GM12874 (cell line): ENCODE results near the gene ZNF23.

Experiments
- TF ChIP-seq, protein P1 (sequence below): IDR thresholded peaks from 2 replicates; pipeline ENCODE4 v1.5.1; 2011; ENCODE audit warnings: low read depth, mild to moderate bottlenecking, control low read depth, low read length, moderate library complexity; ENCODE audit not compliant: insufficient read depth

ZNF23 gene

DNA sequence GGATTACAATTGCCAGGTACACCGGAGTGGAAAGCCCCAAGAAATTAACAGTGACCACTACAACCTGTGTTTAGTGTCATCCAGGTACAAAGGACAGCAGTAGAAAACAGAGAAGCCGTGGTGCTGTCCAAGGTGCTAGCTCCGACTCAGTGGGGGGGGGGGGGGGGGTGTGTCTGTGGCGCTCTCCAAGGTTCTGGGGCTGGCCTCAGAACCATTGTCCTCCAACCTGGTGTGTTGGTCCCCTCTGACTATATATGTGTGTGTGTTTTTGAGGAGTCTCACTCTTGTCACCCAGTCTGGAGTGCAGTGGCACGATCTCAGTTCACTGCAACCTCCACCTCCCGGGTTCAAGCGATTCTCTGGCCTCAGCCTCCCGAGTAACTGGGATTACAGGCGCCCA, 5.8 kb upstream of the ZNF23 start:
- TF ChIP-seq, protein P1, sequence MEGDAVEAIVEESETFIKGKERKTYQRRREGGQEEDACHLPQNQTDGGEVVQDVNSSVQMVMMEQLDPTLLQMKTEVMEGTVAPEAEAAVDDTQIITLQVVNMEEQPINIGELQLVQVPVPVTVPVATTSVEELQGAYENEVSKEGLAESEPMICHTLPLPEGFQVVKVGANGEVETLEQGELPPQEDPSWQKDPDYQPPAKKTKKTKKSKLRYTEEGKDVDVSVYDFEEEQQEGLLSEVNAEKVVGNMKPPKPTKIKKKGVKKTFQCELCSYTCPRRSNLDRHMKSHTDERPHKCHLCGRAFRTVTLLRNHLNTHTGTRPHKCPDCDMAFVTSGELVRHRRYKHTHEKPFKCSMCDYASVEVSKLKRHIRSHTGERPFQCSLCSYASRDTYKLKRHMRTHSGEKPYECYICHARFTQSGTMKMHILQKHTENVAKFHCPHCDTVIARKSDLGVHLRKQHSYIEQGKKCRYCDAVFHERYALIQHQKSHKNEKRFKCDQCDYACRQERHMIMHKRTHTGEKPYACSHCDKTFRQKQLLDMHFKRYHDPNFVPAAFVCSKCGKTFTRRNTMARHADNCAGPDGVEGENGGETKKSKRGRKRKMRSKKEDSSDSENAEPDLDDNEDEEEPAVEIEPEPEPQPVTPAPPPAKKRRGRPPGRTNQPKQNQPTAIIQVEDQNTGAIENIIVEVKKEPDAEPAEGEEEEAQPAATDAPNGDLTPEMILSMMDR = no peak

DNA sequence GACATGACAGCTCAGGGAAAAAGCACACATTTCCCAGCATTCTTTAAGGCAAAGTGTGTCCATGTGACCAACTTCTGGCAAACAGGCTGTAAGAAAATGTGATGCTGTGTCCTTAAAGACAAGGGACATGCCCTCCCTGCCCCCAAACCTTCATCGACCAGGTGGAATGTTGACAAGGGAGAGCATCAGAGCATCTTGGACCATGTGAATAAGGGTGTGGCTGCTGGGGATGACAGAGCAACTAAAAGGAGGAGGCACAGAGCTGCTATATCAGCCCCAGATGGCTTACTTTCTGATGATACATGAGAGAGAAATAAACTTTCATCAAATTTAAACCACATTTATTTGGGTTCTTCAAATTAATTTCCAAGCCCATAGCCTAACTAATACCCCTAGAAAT, 2.2 kb upstream of the ZNF23 start:
- TF ChIP-seq, protein P1 = no peak

DNA sequence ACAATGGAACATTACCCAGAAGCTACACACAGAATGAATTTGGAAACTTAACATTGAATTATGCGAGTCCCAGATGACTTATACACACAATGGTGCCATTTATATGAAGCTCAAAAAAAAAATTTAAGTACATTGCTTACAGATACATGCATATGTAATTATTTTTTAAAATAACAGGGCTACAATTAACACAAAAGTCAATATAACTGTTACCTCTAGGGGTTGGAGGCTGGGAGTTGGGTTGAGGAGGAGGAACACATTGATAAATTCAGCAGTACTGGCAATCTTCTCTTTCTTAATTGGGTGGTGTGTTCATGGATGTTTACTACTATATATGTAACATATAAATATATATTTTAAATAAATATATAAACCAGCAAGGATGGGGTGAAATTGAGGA, 1.1 kb downstream of the ZNF23 start:
- TF ChIP-seq, protein P1 = no peak

DNA sequence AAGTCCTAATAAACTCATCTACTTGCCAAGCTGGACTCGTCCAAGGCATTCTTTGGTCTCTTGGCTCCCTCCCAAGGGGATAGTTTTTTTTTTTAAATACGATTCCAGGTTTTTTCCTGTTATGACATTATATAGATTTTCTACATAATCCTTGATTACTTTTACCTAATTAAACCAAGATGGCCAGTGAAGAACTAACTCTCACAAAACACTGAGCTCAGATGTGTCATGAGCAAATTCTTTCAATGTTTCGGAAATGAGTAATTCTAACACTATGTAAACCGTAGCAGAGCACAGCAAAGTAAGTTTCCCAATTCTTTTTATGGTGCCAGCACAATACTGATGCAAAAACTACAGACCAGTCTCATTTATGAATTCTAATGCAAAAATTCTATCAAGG, 1.8 kb downstream of the ZNF23 start:
- TF ChIP-seq, protein P1 = no peak

DNA sequence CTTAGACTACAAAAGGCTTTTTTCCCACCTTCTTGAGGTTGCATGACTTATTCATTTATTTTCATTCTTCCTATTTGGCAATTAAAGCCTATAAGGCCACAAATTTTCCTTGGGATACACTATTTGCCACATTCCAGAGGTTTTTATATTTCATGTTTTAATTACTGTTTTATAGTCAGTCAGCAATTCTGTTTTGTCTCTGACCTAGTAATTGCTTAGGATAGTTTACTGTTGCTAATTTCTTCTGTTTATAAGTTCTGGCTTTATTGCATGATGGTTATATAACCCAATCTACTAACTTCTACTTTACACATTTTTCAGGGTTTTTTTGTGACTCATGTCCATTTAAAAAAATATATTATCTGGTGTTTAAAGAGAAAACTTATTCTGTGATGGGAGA, 2.5 kb downstream of the ZNF23 start:
- TF ChIP-seq, protein P1 = no peak

DNA sequence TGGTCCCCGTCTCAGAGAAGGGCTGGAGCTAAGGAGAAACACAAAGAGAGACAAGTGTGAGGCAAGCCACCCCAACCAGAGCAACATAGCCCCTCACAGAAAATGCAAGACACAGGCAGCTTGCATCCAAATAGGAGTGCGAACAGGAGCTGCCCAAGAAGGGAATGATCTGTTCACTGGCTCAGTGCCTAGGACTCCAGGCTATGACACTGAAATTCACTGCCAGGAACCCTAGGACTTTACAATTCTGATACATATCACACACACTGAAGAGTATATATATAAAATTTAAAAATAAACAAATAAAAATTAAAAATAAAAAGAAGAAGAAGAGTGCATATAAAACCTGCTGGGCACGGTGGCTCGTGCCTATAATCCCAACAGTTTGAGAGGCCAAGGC, 5.2 kb downstream of the ZNF23 start:
- TF ChIP-seq, protein P1 = no peak

DNA sequence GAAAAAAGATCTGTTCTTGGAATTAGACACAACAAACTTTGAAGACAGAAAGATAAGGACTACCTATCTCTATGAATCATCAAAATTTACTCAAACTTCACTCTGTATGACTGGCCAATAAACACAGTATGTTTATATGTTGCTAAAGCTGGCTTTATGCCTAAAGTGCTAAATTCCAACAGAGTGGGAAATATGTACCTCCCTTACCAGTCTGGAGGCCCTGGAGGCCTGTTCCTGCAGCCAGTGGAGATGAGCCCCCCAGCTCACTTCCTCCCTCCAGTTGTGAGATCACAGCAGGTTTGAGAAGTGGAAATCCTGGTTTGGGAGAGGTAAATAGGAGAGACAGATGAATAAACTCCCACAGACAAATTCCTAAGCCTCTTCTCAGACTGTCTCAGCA, 9.0 kb downstream of the ZNF23 start:
- TF ChIP-seq, protein P1 = no peak

DNA sequence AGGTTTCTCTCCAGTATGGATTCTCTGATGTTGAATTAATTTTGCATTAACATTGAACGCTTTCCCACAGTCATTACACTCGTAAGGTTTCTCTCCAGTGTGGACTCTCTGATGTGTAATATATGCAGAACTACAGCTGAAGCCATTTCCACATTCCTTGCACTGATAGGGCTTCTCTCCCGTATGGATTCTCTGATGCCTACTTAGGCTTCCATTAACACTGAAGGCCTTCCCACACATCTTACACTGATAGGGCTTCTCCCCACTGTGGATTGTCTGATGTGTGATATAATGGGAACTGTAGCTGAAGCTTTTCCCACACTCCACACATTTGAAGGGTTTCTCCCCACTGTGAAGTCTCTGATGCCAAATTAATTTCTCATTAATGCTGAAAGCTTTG, 13.0 kb downstream of the ZNF23 start:
- TF ChIP-seq, protein P1 = no peak
